DOHH2 (cell line): Measurements from ENCODE around the gene CTSK.
A peak's percentile ranks its signal among the peaks of the same experiment; 100 is the strongest.

Experiments
- H3F3A ChIP-seq: fragments of 200-600 bp; sonication (generic), shearing (Covaris generic); 2 replicates; pipeline ENCODE4 v1.6.0; 2016; ENCODE audit warnings: antibody characterized with exemption, mild to moderate bottlenecking; ENCODE audit not compliant: control insufficient read depth, insufficient read depth
- H3K27ac ChIP-seq: fragments of 200-600 bp; sonication (generic); 2 replicates; pipeline ENCODE4 v1.5.1; 2014; ENCODE audit warnings: low read depth, mild to moderate bottlenecking, low read length, moderate library complexity
- H3K27me3 ChIP-seq: fragments of 200-600 bp; sonication (generic); 2 replicates; pipeline ENCODE4 v1.6.1; 2014; ENCODE audit warnings: mild to moderate bottlenecking, low read length, mixed read lengths; ENCODE audit not compliant: control insufficient read depth
- H3K36me3 ChIP-seq: fragments of 200-600 bp; sonication (generic); 2 replicates; pipeline ENCODE4 v1.6.1; 2014; ENCODE audit warnings: mild to moderate bottlenecking, low read length, moderate library complexity, mixed read lengths; ENCODE audit not compliant: control insufficient read depth
- H3K4me1 ChIP-seq: fragments of 200-600 bp; sonication (generic); 2 replicates; pipeline ENCODE4 v1.6.1; 2014; ENCODE audit warnings: mild to moderate bottlenecking, low read length, mixed read lengths; ENCODE audit not compliant: control insufficient read depth
- H3K4me2 ChIP-seq: fragments of 200-600 bp; sonication (generic); 2 replicates; pipeline ENCODE4 v1.6.0; 2014; ENCODE audit warnings: mild to moderate bottlenecking, low read length, moderate library complexity
- H3K4me3 ChIP-seq: fragments of 200-600 bp; sonication (generic); 2 replicates; pipeline ENCODE4 v1.5.1; 2014; ENCODE audit warnings: mild to moderate bottlenecking, low read length, mixed read lengths
- H3K79me2 ChIP-seq: fragments of 200-600 bp; sonication (generic); 2 replicates; pipeline ENCODE4 v1.6.1; 2014; ENCODE audit warnings: mild to moderate bottlenecking, low read length, mixed read lengths; ENCODE audit not compliant: control insufficient read depth
- H3K9me2 ChIP-seq: fragments of 200-600 bp; sonication (generic); replicated peaks from 2 replicates; pipeline ENCODE4 v1.6.1; 2014; ENCODE audit warnings: mild to moderate bottlenecking, low read length, mixed read lengths; ENCODE audit not compliant: control insufficient read depth
- H3K9me3 ChIP-seq: fragments of 200-600 bp; sonication (generic); 2 replicates; pipeline ENCODE4 v1.6.1; 2014; ENCODE audit warnings: antibody characterized with exemption, low read length, mixed read lengths; ENCODE audit not compliant: control insufficient read depth, insufficient read depth
- H4K20me1 ChIP-seq: fragments of 200-600 bp; sonication (generic); 2 replicates; pipeline ENCODE4 v1.6.0; 2014; ENCODE audit warnings: low read depth, mild to moderate bottlenecking, antibody characterized with exemption, low read length, moderate library complexity; ENCODE audit not compliant: control insufficient read depth, insufficient read depth
- CTCF ChIP-seq: fragments of 200-600 bp; sonication (generic); IDR thresholded peaks from one replicate; pipeline ENCODE4 v1.5.1; 2014; ENCODE audit warnings: antibody characterized with exemption, mild to moderate bottlenecking, low read depth, low read length; ENCODE audit not compliant: poor library complexity, severe bottlenecking
- EZH2phosphoT487 ChIP-seq: fragments of 200-600 bp; sonication (generic); IDR thresholded peaks from 2 replicates; pipeline ENCODE4 v1.6.1; 2017; ENCODE audit warnings: borderline replicate concordance, mild to moderate bottlenecking, antibody characterized with exemption, low read length, moderate library complexity, mixed read lengths

Gene CTSK

GRCh38 chr1:150810958-150811659, 3.0 kb upstream of the CTSK start:
- no peak overlapping the region for H3K4me2 ChIP-seq
- H3K27me3 ChIP-seq = no peaks in the 10 kb centered on the region
- H3K36me3 ChIP-seq = peaks cover 20% of the 10 kb centered on the region
- H3K9me3 ChIP-seq = no peaks in the 10 kb centered on the region
- H3K4me3 ChIP-seq = no peak overlapping the region
- no peak for TF ChIP-seq EZH2phosphoT487
- no peak overlapping the region for H3K27ac ChIP-seq
- H3K79me2 ChIP-seq = no peaks in the 10 kb centered on the region
- peaks cover 8% of the 10 kb centered on the region for H3K4me1 ChIP-seq
- H3K9me2 ChIP-seq = no peaks in the 10 kb centered on the region
- H3F3A ChIP-seq = no peaks in the 10 kb centered on the region
- no peaks in the 10 kb centered on the region for H4K20me1 ChIP-seq

GRCh38 chr1:150809651-150810050, 1.6 kb upstream of the CTSK start:
- Histone ChIP-seq H3F3A (no peaks in the 10 kb centered on the region), H3K4me1 (peaks cover 8% of the 10 kb centered on the region), H3K27ac (no peak overlapping the region), H3K9me2 (no peaks in the 10 kb centered on the region), H4K20me1 (no peaks in the 10 kb centered on the region), H3K4me3 (no peak overlapping the region), H3K4me2 (no peak overlapping the region), H3K27me3 (no peaks in the 10 kb centered on the region), H3K9me3 (no peaks in the 10 kb centered on the region), H3K79me2 (no peaks in the 10 kb centered on the region), H3K36me3 (peaks cover 17% of the 10 kb centered on the region)
- no peak for TF ChIP-seq EZH2phosphoT487
- TF ChIP-seq CTCF = no peak

- Histone ChIP-seq H3K4me3 (no peak overlapping the region), H3K9me2 (no peaks in the 10 kb centered on the region), H3K27ac (no peak overlapping the region), H3K4me2 (no peak overlapping the region), H3K9me3 (no peaks in the 10 kb centered on the region), H4K20me1 (no peaks in the 10 kb centered on the region), H3F3A (no peaks in the 10 kb centered on the region), H3K27me3 (no peaks in the 10 kb centered on the region), H3K79me2 (no peaks in the 10 kb centered on the region), H3K36me3 (peaks cover 13% of the 10 kb centered on the region), H3K4me1 (peaks cover 8% of the 10 kb centered on the region)
- TF ChIP-seq CTCF (no peak), EZH2phosphoT487 (no peak)
Measured at GRCh38 chr1:150808846-150809245, 786 bp upstream of the CTSK start.

- Histone ChIP-seq H3K27me3 (no peaks in the 10 kb centered on the region), H3K79me2 (no peaks in the 10 kb centered on the region), H3K9me2 (no peaks in the 10 kb centered on the region), H3K4me3 (no peak overlapping the region), H4K20me1 (no peaks in the 10 kb centered on the region), H3K36me3 (peaks cover 2% of the 10 kb centered on the region), H3F3A (no peaks in the 10 kb centered on the region), H3K27ac (no peak overlapping the region), H3K9me3 (no peaks in the 10 kb centered on the region), H3K4me2 (peak overlapping the region; percentile 8; the same call in 1 of the 2 replicates), H3K4me1 (peaks cover 8% of the 10 kb centered on the region)
- no peak for TF ChIP-seq EZH2phosphoT487
- no peak for TF ChIP-seq CTCF
Measured at GRCh38 chr1:150807249-150808023, 624 bp downstream of the CTSK start.
